Lung (tissue), 12 donors: ENCODE measurements around the gene BNIP3. TPM values are rescaled to one million over a fixed set of nuclear protein-coding genes. Genes with fewer than 3 reads are reported as not detected.

Source experiments
- ATAC-seq: fragments of 200-7000 bp; cut with Tn5 transposase; one replicate; pipeline ENCODE4 v1.9.1; 2020; ENCODE audit warnings: moderate number of reproducible peaks; ENCODE audit not compliant: insufficient read depth, low FRiP score
- DNase-seq, 3 donors: peaks; one replicate each; pipeline ENCODE4 v3.0.0-alpha.2; 2013 to 2017
- H3K27ac ChIP-seq, 2 donors: one replicate each; pipeline ENCODE4 v1.5.1; 2013; ENCODE audit warnings: mild to moderate bottlenecking in 2 of 2, moderate library complexity in 2 of 2, control low read depth in 1 of 2, inconsistent platforms in 1 of 2, low read depth in 1 of 2, low read length in 1 of 2
- H3K27me3 ChIP-seq, 3 donors: one replicate each; pipeline ENCODE4 v1.5.1; 2013; ENCODE audit warnings: low read length in 2 of 3; ENCODE audit not compliant: control insufficient read depth in 3 of 3, insufficient read depth in 3 of 3
- H3K36me3 ChIP-seq, 4 donors: one replicate each; pipeline ENCODE4 v1.5.1; 2013; ENCODE audit warnings: low read length in 4 of 4, mild to moderate bottlenecking in 1 of 4, moderate library complexity in 1 of 4; ENCODE audit not compliant: control insufficient read depth in 4 of 4, insufficient read depth in 4 of 4
- H3K4me1 ChIP-seq, 5 donors: one replicate each; pipeline ENCODE4 v1.5.1; 2013; ENCODE audit warnings: low read length in 5 of 5, mild to moderate bottlenecking in 2 of 5, moderate library complexity in 1 of 5; ENCODE audit not compliant: control insufficient read depth in 5 of 5, insufficient read depth in 5 of 5
- H3K4me3 ChIP-seq: one replicate; pipeline ENCODE4 v1.5.1; 2013; ENCODE audit warnings: mild to moderate bottlenecking, control low read depth, moderate library complexity
- H3K9ac ChIP-seq, 2 donors: one replicate each; pipeline ENCODE4 v1.5.1; 2013; ENCODE audit warnings: low read length in 2 of 2, control low read depth in 1 of 2; ENCODE audit not compliant: insufficient read depth in 1 of 2
- H3K9me3 ChIP-seq, 4 donors: one replicate each; pipeline ENCODE4 v1.5.1; 2013; ENCODE audit warnings: low read length in 3 of 4, mild to moderate bottlenecking in 1 of 4, moderate library complexity in 1 of 4; ENCODE audit not compliant: control insufficient read depth in 4 of 4, insufficient read depth in 3 of 4
- CTCF ChIP-seq: IDR thresholded peaks from 2 replicates; pipeline ENCODE4 v1.5.1; 2012; ENCODE audit warnings: mild to moderate bottlenecking; ENCODE audit errors: control extremely low read depth, extremely low read depth
- WGBS, 2 donors: extraction: QIAGEN DNeasy Blood & Tissue Kit; methylation state at CpG; one replicate each; pipeline ENCODE4 v1.1.7; 2013; 5-methylcytosine and 5-hydroxymethylcytosine counted together
- polyA plus RNA-seq, 2 donors: library from polyadenylated mRNA; stranded (reverse); fragments of 200-250 nt; gene quantifications; one replicate each; pipeline ENCODE4 v1.2.1, GENCODE V29; 2013
- total RNA-seq, 2 donors: library from RNA; depleted of rRNA in 1 of 2; stranded (reverse); fragments of >200 nt in 1 of 2; gene quantifications; one replicate each; pipeline ENCODE4 v1.2.1, GENCODE V29; 2014 to 2021
- donor health status: control.
- donor health status: control.
- donor health status: Bipolar disorder and iron deficiency.
- donor health status: healthy.
- donor health status: DM: yes; HTN: yes; CAD: no.

BNIP3 gene
- total and polyA plus RNA-seq, 4 donors, result 20.4 to 38.4 (median 30.8) TPM

GRCh38 chr10:131929122-131929845 is 52.4 kb downstream of the BNIP3 start:
- WGBS, 2 donors, result 87 to 89% methylated on average over 23 of the region's 23 CpGs
- no peak for TF ChIP-seq CTCF
- ATAC-seq (no peak), DNase-seq (no peak)
- Histone ChIP-seq H3K27ac (no peak overlapping the region), H3K9me3 (peaks cover 0 to 8% (median 0%) of the 10 kb centered on the region in 4 donors), H3K36me3 (peaks cover 0 to 8% (median 0%) of the 10 kb centered on the region in 4 donors), H3K4me3 (no peak overlapping the region), H3K9ac (no peak overlapping the region), H3K27me3 (no peaks in the 10 kb centered on the region), H3K4me1 (peaks cover 0 to 34% (median 11%) of the 10 kb centered on the region in 5 donors)

- Histone ChIP-seq H3K27ac (no peak overlapping the region), H3K4me1 (peaks cover 0 to 34% (median 11%) of the 10 kb centered on the region in 5 donors)
These were observed 53.3 kb downstream of the BNIP3 start for GRCh38 chr10:131928248-131929095.

GRCh38 chr10:131926743-131927595 is 54.8 kb downstream of the BNIP3 start:
- DNase-seq, result no peak
- no peak for TF ChIP-seq CTCF
- peaks cover 0 to 31% (median 11%) of the 10 kb centered on the region in 5 donors for H3K4me1 ChIP-seq

More at GRCh38 chr10:131928248-131929095, 53.3 kb downstream of the BNIP3 start:
- DNase-seq, result no peak
- H3K9ac ChIP-seq, result no peak overlapping the region
- no peak overlapping the region for H3K4me3 ChIP-seq
- H3K36me3 ChIP-seq, result peaks cover 0 to 8% (median 0%) of the 10 kb centered on the region in 4 donors
- H3K27me3 ChIP-seq, result no peaks in the 10 kb centered on the region
- TF ChIP-seq CTCF, result no peak
- 49 to 64% methylated on average over 18 of the region's 18 CpGs for WGBS, 2 donors
- no peak for ATAC-seq
- peaks cover 0 to 8% (median 0%) of the 10 kb centered on the region in 4 donors for H3K9me3 ChIP-seq

More at GRCh38 chr10:131926743-131927595, 54.8 kb downstream of the BNIP3 start:
- H3K9ac ChIP-seq, result no peak overlapping the region
- no peak overlapping the region for H3K4me3 ChIP-seq
- peaks cover 0 to 8% (median 0%) of the 10 kb centered on the region in 4 donors for H3K36me3 ChIP-seq
- H3K27me3 ChIP-seq, result no peaks in the 10 kb centered on the region
- H3K9me3 ChIP-seq, result peaks cover 0 to 8% (median under 1%) of the 10 kb centered on the region in 4 donors
- 95% methylated on average over 28 of the region's 28 CpGs for WGBS, 2 donors
- no peak overlapping the region for H3K27ac ChIP-seq
- ATAC-seq, result no peak
